ENCODE data around the gene DNAH7. TPM values are rescaled to one million over a fixed set of nuclear protein-coding genes. Genes with fewer than 3 reads are reported as not detected.

The DNAH7 gene
- total RNA-seq, 4 donors from 2014 or later: 1.3 to 11.9 (median 2.4) TPM

- Histone ChIP-seq H3K4me3 (no peak overlapping the region), H3K4me1 (no peaks in the 10 kb centered on the region), H3K27me3 (no peaks in the 10 kb centered on the region), H3K27ac (no peak overlapping the region), H3K9me3 (no peaks in the 10 kb centered on the region), H3K36me3 (no peaks in the 10 kb centered on the region)
- no peak for TF ChIP-seq CTCF (IDR thresholded peaks at IDR 0.05)
- no peak for TF ChIP-seq POLR2A (IDR thresholded peaks at IDR 0.05)
- DNase-seq: no peak
Measured at GRCh38 chr2:195830968-195831950, 237.4 kb downstream of the DNAH7 start.

DNA sequence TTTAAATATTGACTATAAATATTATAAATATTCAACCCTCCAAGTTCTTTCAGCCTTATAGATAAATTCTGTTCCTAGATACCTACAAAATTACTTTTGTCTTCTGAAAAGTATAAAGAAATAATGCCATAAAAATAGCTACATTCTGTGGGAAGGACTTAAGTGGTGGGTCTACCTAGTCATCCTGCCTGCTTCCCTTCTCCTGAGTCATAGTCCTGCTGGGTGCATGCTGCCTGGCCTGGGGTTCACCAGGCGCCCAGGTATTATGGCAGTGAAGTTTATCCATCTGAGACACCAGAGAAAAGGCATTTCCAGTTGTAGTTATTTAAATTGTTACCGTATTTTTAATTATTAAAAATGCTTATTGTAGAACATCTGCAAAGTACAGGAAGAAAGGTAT, 244.2 kb downstream of the DNAH7 start:
- Histone ChIP-seq H3K36me3 (no peaks in the 10 kb centered on the region), H3K4me1 (no peaks in the 10 kb centered on the region), H3K9me3 (no peaks in the 10 kb centered on the region), H3K27me3 (no peaks in the 10 kb centered on the region), H3K4me3 (no peak overlapping the region), H3K27ac (no peak overlapping the region)
- DNase-seq: no peak
- TF ChIP-seq CTCF (IDR thresholded peaks at IDR 0.05) (no peak), POLR2A (IDR thresholded peaks at IDR 0.05) (no peak)

DNA sequence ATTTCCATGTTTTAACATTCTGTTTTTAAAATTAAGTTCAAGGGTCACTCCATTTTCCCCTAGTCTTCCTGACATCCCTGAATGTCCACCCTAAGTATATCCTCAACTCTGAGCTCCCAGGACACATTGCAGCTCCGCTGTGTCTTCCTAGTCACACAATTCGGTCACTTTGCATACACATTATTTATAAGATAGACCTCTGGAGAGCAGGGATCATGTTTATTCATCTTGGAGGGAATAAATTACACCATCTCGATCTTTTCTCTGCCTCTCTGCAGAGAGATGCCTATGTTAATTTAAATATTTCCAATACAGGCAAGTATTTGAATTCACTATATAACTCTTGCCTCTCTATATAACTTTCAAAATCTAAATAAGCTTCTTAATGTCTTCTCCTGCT, 245.4 kb downstream of the DNAH7 start:
- no peak for TF ChIP-seq POLR2A (IDR thresholded peaks at IDR 0.05)
- no peak for DNase-seq
- H3K4me1 ChIP-seq: no peaks in the 10 kb centered on the region
- no peaks in the 10 kb centered on the region for H3K9me3 ChIP-seq
- H3K27ac ChIP-seq: no peak overlapping the region
- no peaks in the 10 kb centered on the region for H3K27me3 ChIP-seq
- no peaks in the 10 kb centered on the region for H3K36me3 ChIP-seq
- H3K4me3 ChIP-seq: no peak overlapping the region

GRCh38 chr2:195821566-195821932, 247.1 kb downstream of the DNAH7 start:
- Histone ChIP-seq H3K4me3 (no peak overlapping the region), H3K36me3 (no peaks in the 10 kb centered on the region), H3K9me3 (no peaks in the 10 kb centered on the region), H3K4me1 (no peaks in the 10 kb centered on the region), H3K27ac (no peak overlapping the region), H3K27me3 (no peaks in the 10 kb centered on the region)
- no peak for DNase-seq
- TF ChIP-seq CTCF (IDR thresholded peaks at IDR 0.05) (no peak), POLR2A (IDR thresholded peaks at IDR 0.05) (no peak)

GRCh38 chr2:195820867-195821565, 247.6 kb downstream of the DNAH7 start:
- TF ChIP-seq POLR2A (IDR thresholded peaks at IDR 0.05) (no peak), CTCF (IDR thresholded peaks at IDR 0.05) (no peak)
- H3K4me3 ChIP-seq: no peak overlapping the region
- no peaks in the 10 kb centered on the region for H3K27me3 ChIP-seq
- no peaks in the 10 kb centered on the region for H3K9me3 ChIP-seq
- no peaks in the 10 kb centered on the region for H3K4me1 ChIP-seq
- no peak for DNase-seq
- no peak overlapping the region for H3K27ac ChIP-seq
- H3K36me3 ChIP-seq: no peaks in the 10 kb centered on the region

GRCh38 chr2:195820373-195820772, 248.3 kb downstream of the DNAH7 start:
- TF ChIP-seq CTCF (IDR thresholded peaks at IDR 0.05): no peak
- no peak for TF ChIP-seq POLR2A (IDR thresholded peaks at IDR 0.05)
- Histone ChIP-seq H3K27me3 (no peaks in the 10 kb centered on the region), H3K9me3 (no peaks in the 10 kb centered on the region)

More at GRCh38 chr2:195820373-195820772, 248.3 kb downstream of the DNAH7 start:
- no peaks in the 10 kb centered on the region for H3K36me3 ChIP-seq
- H3K27ac ChIP-seq: no peak overlapping the region
- no peaks in the 10 kb centered on the region for H3K4me1 ChIP-seq
- no peak for DNase-seq
- H3K4me3 ChIP-seq: no peak overlapping the region
